Fibroblast of mammary gland (primary cell): ENCODE results near the gene TMEM144.
"Not testable (repeated sequence)": the region's sequence is repeated elsewhere in the genome, so short reads cannot be mapped to it uniquely, and the experiment has no call there.

Experiments
- DNase-seq: peaks from one replicate; pipeline ENCODE4 v3.0.0-alpha.2; 2010; ENCODE audit warnings: low read depth
- H3K4me3 ChIP-seq: 2 replicates; pipeline ENCODE4 v1.5.1; 2011; ENCODE audit warnings: low read depth, mild to moderate bottlenecking, low read length, moderate library complexity; ENCODE audit not compliant: control insufficient read depth
- CTCF ChIP-seq: conservative IDR thresholded peaks from 2 replicates; pipeline ENCODE4 v1.5.1; 2011; ENCODE audit warnings: low read depth, low read length, inconsistent platforms; ENCODE audit not compliant: control insufficient read depth, insufficient read depth

The TMEM144 gene

DNA sequence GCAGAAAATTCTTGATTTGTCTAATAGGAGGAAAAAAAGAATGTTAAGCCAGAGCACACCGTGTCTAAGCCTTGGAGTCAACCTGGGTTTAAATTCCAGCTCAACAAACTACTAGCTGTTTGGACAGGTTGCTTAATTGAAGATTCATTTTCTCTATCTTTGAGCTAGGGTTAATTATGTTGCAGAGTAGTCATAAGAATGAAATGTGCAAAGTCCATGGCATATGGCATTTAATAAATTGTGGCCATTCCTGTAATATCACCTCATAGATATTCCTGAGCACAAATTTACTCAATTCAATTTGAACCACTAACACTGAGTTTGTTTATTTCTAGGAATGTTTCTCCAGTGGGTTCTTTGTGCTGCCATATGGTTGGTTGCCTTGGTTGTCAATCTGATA, 4.6 kb downstream of the TMEM144 start:
- no peak for TF ChIP-seq CTCF

GRCh38 chr4:158217763-158218162, 7.5 kb downstream of the TMEM144 start:
- DNase-seq = no peak
- H3K4me3 ChIP-seq = no peak overlapping the region
- TF ChIP-seq CTCF = no peak

More for the DNA sequence above, 4.6 kb downstream of the TMEM144 start:
- no peak overlapping the region for H3K4me3 ChIP-seq
- no peak for DNase-seq

- no peak for DNase-seq
- no peak for TF ChIP-seq CTCF
- no peak overlapping the region for H3K4me3 ChIP-seq
These were observed 9.3 kb downstream of the TMEM144 start for GRCh38 chr4:158219623-158220022.

- not testable (repeated sequence) for H3K4me3 ChIP-seq, DNase-seq
These were observed 14.0 kb downstream of the TMEM144 start for GRCh38 chr4:158224318-158224717.

DNA sequence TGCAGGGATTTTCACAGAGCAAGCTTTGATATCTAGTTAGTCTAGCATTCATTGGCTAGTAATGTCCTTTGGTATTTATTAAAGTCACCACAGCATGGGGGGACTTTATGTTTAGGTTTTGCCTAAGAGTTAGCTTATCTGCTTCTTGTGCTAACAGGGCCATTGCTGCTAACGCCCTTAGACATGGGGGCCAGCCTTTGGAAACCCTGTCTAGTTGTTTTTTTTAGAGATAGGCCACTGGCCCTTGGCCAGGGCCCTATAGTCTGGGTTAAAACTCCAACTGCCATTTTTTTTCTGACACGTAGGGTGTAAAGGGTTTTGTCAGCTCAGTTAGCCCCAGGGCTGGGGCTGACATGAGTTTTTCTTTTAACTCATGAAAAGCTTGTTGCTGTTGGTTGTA, 14.7 kb downstream of the TMEM144 start:
- H3K4me3 ChIP-seq, DNase-seq: not testable (repeated sequence)

DNA sequence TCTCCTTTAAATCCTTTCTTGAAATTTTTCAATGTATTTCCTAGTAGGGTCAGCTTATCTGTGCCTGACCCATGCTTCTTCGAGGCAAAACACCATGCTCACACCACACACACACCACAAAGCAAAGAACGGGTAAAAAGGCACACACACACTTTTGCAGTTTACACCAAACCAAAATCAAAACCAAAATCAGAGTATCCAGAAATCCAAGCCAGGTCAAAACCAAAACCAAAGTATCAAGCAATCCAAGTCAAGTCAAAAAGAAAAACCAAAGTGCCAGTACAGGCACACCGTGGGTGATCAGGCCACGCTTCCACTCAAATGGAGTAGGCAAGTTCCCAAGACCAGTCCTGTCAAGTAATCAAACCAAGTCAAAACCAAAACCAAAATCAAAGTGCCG, 17.6 kb downstream of the TMEM144 start:
- not testable (repeated sequence) for DNase-seq, H3K4me3 ChIP-seq

DNA sequence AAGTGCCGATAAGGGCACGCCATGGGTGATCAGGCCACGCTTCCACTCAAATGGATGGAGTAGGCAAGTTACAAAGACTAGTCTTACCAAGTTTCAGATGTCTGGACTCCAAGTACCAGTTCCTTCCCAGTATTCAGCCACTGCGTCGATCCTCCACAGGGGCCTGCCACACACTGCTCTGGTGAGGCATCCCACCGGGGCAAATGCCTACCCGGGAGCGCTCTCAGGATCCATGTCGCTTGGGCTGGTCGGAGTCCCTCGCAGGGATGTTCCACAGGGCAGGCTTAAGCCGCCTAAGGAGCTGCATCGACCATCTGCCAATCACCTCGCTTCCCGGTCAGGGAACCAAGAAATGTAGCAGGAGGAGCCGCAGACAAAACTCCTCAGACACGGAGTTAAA, 18.1 kb downstream of the TMEM144 start:
- not testable (repeated sequence) for H3K4me3 ChIP-seq, DNase-seq

DNA sequence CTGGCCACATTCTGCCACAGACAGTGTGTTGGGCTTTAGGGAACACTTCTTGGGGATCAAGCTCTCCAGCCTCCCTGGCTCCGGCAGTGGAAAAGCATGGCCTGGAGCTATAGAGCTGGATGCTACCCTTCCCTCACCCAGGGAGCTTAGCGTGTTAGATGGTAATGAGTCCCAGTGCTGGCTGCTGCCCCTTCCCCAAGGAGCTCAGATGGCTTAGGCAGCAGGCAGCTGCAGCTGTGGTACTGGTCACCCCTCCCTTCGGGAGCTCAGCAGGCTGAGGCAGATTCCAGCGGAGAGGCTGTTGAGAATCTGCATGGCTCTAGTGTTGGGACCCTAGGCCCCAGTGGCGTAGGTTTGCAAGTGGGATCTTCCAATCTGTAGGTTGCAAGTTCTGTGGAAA, 19.5 kb downstream of the TMEM144 start:
- DNase-seq = no peak
- no peak for TF ChIP-seq CTCF
- no peak overlapping the region for H3K4me3 ChIP-seq

DNA sequence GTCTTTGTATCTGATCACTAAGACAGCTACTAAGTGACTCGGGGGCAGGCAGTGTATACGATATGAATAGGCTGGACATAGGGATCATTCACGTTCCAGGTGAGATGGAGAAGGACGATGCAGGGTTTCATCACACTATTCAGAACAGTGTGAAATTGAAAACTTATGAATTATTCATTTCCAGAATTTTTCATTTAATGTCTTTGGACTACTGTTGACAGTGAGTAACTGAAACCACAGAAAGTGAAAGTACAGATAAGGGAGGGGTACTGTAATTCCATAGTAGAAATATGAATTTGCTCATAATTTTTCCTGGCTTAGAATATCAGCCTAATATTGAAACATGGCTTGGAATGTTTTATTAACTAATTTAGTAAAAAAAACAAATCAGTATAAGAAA, 24.4 kb downstream of the TMEM144 start:
- TF ChIP-seq CTCF = no peak
- DNase-seq = no peak
- no peak overlapping the region for H3K4me3 ChIP-seq
